GM19463 (cell line): ENCODE measurements around the gene ALDH4A1.

Experiments used
- ATAC-seq: cut with Tn5 transposase; IDR thresholded peaks from one replicate; pipeline ENCODE4 v1.9.1; 2021; ENCODE audit warnings: mild to moderate bottlenecking, moderate library complexity; ENCODE audit not compliant: unreplicated experiment

The ALDH4A1 gene

DNA sequence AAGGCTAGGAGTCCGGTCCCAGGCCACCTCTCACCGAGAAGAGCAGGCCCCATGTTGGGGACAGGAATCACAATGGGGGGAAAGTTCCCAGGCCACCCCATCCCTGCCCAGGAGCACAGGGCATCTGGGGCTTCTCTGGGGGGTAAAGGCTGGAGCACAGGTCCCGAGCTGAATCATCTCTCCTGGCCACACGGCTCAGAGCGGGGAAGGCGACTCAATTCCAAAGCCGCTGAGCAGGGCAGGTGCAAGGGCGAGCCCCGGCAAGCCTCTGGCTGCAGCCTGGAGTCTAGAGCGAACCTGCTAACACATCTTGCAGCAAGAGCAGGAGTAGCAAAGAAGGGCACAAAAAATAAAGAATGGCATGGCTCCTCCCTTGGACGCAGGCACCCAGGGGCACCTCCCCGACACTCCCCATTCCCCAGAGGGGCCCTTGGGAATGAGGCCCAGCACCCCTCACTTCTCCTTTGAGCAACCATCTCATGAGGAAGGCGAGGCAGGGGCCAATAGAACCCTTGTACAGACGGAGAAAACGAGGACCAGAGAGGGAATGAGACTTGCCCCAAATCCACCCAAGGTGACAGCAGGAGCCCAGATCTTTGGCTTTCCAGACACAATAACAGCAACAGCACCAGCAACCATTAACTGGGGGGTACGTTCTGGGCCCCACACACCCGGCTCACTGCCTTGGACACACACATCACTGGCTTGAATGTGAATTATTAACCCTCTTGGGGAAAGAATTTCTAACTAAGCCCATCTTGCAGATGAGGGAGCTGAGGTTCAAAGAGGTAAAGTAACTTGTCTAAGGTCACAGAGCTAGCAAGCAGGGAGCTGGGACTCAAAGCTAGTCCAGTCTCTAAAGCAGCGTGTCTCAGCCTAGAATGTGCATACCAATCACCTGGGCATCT is 20.7 kb upstream of the ALDH4A1 start:
- no peak for ATAC-seq

DNA sequence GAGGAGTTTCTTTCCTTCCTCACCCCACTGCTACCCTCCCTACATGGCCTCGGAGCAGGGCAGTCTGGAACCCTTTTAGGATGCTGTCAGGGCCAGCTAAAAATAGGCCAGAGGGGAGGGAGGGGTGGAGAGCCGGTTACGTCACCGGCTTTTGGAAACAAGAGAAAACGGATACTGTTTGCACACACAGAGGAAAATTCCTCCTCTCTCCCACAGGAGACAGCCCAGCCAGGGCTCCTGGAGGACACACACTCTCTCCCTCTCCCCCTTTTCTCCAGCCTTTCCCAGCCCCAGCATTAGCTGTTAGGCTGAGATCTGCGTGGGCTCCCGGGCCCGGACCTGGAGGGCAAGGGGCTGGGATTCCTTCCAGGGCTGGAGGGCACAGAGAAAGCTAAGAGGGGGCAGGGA is 20.0 kb upstream of the ALDH4A1 start:
- ATAC-seq: no peak

GRCh38 chr1:18921516-18922251 is 19.3 kb upstream of the ALDH4A1 start:
- no peak for ATAC-seq

DNA sequence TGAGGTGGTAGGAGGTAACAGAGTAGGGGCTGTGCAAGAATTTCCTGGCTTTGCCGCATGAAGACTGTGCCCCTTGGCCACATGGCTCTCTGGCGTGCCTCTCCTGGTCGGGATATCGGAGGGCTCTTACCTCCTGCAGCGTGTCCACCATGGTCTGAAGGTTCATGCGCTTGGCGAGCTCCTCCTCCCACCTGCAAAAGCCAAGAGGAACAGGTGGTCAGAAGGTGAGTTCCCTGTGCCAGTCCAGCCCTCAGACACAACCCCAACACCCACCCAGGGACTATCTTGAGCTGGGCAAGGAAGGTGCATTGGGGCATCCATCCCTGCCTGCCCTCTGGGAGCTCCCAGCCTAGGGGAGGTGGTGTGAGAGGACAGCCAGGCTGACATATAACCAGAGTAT is 18.6 kb upstream of the ALDH4A1 start:
- ATAC-seq: no peak

DNA sequence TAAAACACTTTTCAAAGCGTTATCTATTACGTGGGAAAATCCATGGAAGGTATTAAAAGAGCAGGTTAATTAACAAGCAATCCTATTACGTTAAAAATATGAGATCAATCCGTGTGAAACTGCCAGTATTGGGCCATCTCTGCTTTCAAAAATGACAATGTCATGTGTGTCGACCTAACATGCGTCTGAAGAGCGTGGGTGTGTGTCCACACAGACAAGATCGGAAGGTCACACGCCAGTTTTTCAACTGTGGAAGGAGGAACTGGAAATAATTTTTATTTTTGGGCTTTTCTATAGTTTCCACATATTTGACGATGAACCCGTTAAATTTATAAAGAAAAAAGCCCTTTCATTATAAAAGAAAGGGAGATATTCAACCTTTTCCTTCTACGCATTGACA is 17.6 kb upstream of the ALDH4A1 start:
- no peak for ATAC-seq

DNA sequence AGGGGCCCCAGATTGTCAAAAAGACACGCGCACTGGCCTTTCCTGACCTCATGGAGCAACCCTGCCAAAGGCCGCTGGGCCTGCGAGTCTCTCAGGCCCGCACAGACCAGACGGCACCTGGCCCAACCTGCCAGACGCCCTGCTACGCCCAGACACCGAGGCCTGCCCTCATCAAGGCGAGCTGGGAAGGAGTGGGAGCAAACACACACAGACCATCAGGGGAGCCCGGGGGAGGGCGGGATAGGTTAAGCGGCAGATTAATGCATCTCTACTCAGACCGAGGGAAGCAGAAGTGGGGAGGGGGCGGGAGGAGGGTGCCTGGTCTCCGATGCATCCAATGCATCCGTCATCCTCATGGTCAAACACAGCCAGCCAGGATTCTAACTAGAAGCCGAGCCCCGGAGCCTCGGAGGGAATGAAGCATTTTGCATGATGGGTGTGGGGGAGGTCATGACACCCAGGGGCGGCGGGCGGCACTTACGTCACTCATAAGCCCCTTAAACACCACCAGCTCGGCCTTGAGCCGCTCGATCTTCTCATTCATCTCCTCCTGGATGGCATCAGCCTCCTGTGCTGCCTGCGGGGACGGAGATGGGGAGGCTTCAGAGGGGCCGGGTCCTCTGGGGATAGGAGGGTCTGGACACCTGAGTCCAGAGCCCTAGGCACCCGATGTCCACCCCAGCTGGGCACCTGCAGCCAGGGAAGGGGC is 17.0 kb upstream of the ALDH4A1 start:
- no peak for ATAC-seq

DNA sequence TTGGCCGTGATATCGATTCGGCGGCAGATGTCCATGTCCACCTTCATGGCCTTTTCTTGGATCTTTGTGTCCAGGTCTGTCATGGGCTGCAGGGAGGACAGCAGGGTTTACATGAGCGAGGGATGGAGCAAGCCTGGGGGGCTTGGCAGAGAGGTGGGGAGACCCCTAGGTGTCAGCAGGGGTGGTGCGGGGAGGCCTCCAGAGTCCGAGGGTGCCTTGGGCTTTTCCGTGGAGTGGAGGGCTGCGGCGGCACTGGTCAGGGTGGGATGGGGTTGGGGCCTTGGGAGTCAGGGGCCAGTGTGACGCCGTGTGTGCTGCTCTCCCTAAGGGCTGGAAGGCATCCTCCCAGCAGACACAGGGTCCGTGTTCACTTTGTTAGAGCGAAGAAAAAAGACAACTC is 16.1 kb upstream of the ALDH4A1 start:
- no peak for ATAC-seq

DNA sequence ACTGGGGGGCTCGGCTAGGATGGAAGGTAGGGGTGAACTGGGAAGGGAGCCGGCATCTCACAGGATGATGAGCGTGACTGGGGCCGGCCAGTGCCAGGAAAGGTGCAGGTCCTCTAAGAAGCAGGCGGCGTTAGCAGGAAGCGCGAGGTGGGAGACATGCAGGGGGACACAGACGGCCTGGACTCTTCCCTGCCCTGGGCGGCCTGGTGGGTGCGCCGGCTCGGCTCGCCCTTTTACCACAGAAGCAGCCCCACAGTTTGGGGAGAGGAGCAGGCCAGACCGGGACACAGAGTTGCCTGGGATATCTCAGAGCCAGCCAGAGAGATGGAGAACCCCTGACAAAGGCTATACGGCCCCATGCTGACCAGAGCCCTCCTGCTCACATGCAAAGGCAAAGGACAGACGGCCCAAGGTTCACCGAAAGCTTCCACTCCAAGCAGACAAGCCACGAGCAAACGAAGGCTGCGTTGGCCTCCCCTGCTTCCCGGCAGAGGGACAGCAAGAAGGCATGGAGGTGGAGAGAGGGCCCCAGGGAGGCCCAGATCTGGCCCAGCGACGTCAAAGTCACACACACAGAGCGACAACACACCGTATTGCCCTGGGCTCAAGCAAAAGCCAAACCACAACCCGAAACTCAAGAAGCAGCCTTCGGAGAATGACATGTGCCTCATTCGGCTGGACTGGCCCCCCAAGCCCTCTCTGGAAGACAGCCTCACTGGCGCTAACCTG is 14.9 kb upstream of the ALDH4A1 start:
- no peak for ATAC-seq

DNA sequence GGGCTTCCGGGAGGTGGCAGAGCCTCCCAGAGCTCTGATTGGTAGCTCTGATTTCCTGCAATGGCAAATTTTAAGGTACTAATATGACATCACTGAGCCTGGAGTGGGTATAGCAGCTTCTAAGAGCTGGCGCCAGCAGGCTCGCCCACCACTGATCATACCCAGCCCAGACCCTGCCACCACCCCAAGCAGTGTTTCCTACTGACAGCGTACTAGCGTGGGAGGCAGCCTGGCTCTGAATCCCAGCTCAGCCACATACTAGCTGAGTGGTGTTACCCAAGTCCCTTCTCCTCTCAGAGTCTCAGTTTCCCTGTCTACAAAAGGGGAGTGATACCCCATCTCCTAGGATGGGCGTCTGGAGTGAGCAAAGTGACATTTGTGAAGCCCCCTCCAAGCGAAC is 13.0 kb upstream of the ALDH4A1 start:
- no peak for ATAC-seq

DNA sequence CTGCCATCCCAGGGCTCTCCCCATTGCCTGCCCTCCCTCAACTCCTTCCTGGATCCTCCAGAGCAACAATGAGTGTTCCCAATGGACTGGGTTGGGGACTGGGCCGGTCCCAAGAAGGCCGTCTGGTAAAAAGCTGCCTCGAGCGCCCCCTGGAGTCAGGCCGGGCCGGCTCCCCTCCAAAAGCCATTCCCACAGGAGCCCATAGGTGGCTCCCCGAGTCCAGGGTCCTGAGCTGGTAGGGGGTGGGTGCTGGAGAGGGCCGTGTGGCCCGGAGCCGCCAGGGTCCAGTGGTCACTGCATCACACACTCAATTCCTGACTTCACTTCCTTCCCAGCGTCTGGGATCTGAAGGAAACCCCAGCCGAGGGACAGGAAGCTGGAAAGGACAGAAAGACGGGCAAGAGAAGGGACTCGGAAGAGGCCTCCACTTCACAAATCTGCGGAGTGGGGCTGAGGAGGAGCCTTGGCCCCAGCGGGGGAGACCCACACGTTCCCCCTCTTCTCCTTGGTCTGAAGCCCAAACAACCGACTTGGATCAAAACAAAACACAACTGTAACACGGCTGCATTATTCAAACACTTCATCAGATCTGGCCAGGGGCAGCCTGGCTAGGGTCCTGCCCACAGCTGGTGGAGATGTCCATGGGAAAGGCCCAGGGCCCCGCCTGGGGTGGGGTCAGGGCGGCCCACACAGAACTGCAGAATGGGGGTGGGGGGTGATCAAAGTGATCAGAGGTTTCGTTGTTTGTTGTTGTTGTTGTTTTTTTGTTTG is 10.9 kb upstream of the ALDH4A1 start:
- ATAC-seq: no peak

DNA sequence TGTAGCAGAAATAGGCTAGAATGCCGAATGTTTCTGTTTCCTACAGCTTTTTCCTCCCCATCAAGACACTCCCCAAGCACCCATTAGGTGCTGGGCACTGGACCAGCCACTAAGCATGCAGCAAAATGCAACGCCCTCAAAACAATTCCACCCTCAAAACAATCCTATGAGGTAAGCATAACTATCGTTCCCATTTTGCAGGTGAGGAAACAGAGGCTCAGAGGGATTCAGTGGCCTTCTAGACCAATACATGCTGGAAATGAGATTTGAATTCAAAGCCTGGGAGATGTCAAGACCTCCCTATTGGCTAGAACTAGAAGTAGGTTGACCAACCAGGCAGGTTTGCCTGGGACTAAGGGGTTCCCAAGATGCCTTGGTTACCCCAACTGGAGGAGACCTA is 10.2 kb upstream of the ALDH4A1 start:
- ATAC-seq: no peak

DNA sequence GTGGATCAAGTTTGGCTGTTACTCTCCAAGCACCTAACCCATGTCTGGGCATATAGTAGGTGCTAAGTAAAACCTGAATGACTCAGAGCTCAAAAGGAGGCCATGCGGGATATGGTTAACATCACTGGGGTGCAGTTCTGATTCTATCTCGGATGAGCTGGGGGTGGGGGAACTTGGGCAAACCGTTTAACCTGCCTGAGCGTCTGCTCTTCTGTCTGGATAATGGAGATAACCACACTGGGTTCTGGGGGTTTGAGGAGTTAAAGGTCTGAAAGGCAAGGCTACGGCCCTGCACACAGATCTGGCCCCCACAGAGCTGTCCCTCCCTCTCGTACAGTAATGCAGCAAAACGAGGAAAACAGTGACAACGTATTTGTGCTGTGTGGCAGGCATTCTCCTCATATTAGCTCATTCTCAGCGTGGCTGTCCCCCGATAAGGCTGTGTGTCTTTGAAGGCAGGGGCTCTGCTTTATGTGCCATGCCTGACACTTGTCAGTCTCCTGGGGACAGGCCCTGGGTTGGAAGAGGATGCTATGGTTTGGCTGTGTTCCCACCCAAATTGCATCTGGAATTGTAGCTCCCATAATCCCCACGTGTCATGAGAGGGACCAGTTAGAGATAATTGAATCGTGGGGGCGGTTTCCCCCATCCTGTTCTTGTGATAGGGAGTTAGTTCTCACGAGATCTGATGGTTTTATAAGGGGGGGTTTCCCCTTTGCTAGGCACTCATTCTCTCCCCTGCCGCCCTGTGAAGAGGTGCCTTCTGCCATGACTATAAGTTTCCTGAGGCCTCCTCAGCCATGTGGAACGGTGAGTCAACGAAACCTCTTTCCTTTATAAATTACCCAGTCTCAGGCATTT is 6.8 kb upstream of the ALDH4A1 start:
- ATAC-seq: no peak

DNA sequence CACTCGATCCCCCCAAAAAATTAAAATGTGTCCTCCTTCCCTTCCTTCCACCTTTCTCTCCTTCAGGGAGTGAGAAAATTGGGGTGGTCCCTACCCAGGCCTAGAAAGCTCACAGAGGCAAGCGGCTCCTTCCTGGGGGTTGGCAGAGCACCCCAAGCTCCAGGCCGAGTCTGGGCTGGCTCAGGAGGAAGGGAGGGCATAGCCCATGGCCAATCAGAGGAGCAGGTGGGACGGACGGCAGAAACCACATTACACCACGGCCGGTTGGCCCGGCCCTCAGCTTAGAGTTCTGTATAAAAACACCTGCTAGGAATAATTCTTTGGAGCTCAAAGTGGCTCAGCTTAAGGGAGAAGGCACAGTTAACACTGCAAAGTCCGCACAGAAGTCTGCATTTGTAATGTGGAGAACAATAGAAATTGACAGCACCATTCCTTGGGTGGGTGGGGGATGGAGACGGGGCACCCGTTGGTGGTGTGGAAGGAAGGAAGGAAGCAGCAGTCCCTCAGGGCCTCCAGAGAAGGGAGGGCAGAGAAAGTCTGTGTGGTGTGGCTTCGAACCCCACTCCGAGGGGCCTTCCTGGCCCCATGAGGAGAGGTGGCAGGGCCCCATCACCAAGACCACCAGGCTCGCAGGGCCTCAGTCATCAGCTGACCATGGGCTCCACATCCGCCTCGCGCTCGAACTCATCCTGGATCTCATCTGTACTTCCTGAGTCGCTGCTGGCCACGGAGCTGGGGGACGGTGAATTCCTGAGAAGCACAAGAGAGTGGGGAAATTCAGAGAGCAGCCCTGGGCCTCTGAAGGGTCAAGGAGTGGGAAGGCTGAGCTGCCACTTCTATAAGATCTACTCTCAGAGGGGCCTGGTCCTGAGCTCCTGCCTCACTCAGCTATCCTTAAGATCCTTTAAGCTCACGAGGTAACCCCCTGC is 5.8 kb upstream of the ALDH4A1 start:
- no peak for ATAC-seq

- ATAC-seq: no peak
Measured at GRCh38 chr1:18907021-18907916, 4.9 kb upstream of the ALDH4A1 start.

- ATAC-seq: no peak
Measured at GRCh38 chr1:18903291-18903756, 969 bp upstream of the ALDH4A1 start.

DNA sequence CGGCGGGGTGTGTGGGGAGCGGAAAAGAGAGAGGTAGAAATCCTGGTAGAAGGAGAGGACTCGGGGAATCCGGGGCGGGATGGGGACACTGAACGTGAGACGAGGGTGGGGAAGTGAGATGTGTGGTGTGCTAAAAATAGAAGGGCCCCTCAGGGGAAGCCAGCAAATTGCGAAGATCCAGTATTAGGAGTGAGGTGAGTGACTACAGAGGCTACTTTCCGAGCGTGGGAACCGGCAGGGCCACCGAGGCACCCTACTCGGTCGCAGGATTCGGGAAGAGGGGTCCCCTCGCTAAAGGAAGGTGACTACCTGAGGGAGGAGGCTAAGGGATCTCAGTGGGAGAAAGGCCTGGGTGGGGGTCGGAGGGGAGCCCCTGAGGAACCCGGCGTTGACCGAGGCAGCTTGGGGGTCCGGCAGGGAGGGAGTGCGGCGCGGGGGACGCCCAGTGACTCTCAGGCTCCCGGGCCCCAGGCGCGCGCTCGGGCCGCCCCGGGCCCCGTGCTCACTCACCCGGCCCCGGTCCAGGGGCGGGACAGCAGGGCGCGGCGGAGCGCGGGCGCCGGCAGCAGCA is 318 bp downstream of the ALDH4A1 start:
- ATAC-seq: no peak
